CD4-positive, alpha-beta T cell treated with Interleukin-15 for 4 hours (primary cell): ENCODE measurements around the gene SCYGR3.

Experiments
- DNase-seq: peaks from one replicate; pipeline ENCODE4 v3.0.0-alpha.2; 2020; ENCODE audit warnings: low spot score

The SCYGR3 gene, protein sequence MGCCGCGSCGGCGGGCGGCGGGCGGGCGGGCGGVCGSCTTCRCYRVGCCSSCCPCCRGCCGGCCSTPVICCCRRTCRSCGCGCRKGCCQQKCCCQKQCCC

DNA sequence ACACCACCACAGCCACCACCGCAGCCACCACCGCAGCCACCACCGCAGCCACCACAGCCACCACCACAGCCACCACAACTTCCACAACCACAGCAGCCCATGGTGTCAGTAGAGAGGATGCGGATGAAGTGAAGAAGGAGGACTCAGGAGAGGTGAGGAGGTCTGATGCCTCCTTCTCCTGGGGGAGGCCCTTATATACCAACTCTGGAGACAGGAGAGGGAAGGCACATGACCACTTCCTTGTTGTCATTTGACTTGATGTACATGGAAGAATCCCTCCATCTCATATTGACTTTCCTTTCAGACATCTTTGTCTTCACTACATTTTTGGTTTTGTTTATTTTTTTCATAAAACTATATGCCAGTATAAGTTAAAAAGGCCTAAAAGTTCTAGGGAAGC, at the start of gene SCYGR3:
SCYGR3 (minus strand) TSS at position 101 of the 400 bp plus-strand sequence; CDS start at position 101, 0 bp downstream.
- no peak for DNase-seq

DNA sequence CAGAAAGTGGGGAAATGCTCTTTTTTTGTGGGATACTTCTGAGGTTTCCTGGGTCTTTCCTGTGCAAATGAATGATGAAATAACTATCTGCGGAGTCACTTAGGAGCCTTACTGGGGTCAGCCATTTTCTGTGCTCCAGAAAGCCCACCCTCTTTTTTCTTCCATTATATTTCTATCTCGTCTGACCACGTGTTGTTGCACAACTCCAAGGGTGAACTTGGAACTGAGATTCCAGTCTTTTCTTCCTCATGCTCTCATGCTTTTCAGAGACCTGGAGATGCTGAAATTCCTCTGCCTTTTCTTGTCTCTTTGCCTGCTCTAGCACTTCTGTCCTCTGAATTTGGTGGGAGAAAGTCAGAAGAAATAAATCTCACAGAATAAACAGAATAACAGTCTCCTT, 47.2 kb upstream of the SCYGR3 start:
- no peak for DNase-seq

DNA sequence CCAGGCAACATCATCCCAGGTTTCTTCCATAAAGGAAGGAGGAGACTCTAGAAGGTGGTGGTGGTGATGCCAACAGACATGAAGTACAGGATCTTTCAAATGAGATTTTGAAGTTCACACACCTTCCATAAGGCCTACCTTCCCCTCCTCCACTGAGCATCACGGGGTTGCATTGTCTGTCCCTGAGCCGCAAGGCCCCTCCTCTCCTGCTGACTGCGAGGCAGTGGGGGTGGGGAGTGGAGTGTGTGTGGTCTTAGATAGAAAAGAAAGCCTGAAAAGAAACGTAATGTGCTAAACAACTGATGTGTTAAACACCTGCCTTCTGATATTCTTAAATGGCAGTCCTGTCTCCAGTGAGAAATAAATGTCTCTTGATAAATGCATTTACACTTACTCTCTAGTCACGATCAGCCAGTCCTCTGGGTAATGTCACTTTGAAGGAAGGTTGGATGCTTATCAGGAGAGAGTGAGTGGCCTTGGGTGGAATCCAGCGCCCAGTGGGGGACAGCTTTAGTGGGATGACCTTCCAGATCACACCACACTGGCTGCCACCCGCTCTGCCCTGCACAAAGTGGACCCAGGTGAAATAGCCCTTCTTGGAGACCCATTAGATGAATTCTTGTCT, 46.5 kb upstream of the SCYGR3 start:
- DNase-seq: no peak

DNA sequence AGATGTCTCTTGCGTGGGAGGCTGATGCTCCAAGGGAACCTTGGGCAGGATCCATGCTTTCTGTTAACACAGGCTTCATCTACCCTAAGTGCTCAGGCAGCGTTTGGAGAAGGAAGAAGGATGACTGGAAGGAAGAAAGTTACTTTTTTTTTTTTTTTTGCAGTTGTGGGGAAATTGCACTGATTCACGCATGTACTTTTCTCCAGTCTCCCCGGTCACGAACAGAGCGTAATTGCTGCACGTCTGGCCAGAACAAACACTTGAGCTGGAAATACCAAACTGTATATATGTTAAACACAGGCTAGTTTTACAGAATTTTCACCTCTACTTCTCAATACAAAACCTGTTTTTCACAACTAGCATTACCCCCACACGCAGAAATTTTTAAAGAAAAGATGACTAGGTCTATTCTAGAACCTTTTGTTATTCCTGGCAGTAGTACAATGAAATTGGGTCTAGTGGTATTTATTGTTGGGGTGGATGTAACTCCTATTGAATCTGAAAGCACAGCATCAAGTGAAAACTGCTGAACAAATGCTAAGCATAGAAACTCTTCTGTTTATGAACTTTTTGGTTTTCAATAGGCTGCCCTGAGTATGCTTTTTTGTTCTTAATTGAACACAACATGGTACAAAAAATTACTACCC, 42.7 kb upstream of the SCYGR3 start:
- DNase-seq: no peak

DNA sequence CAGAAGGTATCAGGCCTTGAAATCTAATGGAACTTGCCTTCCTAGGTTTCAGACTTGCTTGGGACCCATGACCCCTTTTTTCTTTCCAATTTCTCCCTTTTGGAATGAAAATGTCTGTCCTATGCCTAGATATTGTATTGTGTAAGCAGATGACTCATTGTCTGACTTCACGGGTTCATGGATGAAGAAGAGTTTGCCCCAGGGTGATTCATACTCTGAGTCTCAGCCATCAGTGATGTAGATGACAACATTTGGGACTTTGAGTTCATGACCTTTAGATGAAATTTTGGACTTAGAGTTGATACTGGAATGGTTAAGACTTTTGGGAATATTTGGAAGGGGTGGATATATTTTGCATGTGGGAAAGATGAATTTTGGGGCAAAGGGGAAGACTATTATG, 40.8 kb upstream of the SCYGR3 start:
- DNase-seq: no peak

DNA sequence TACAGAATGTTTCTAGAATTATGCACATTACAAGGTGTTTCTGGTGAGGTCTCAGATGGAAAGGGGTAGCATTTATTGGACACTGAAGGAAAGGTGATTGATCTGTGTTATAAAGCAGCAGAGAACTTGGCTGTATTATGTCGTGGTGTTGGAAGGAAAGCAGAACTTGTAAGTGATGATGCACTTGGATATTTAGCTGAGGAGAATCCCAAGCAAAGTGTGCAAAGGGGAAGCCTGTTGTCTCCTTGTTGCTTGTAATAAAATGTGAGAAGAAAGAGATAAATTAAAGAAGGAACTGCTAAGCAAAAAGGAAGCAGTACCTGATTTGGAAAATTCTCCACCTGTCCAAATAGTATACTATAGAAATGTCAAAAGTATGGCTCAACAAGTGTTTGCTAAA, 39.8 kb upstream of the SCYGR3 start:
- DNase-seq: no peak

DNA sequence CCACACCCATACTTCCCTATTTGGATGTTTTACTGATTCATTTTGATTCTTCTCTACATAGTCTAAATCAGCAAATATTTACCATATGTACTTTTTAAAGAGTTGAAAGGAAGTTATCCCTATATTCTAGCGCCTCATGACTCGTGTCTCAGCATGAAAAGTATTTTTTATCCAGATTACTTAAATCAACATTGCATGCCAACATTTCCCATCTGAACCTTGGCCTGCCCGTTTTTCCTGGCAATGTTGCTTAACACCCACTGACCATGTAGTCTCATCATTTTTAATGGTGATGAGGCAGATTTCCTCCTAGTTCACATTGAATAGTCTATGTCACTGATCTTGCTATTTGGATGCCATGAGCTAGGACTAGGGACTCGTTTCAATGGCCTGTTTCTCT, 38.8 kb upstream of the SCYGR3 start:
- no peak for DNase-seq

DNA sequence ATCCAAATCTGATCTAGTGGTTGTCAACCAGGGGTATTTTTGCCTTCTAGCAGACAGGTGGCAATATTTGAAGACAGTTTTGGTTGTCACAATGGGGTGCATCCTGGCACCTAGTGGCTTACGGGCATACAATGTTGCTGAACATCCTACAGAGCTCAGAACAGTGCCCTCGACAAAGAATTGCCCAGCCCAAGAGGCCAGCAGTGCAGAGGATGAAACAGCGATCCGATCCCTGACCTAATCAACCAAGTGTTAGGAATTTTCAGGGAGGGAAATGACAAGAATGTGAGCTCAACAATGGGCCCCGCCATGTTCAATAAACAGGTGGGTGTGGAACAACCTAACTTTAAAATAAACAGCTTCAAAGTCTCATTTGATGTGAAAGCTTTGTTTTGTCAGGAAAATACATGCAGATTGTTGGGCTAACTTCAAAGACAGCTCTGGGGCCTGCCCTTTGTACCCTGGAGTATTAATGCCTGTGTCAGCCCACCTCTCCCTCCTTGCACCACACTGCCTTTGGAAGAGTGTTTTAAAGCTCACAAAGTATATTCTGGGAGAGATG, 29.4 kb upstream of the SCYGR3 start:
- no peak for DNase-seq

DNA sequence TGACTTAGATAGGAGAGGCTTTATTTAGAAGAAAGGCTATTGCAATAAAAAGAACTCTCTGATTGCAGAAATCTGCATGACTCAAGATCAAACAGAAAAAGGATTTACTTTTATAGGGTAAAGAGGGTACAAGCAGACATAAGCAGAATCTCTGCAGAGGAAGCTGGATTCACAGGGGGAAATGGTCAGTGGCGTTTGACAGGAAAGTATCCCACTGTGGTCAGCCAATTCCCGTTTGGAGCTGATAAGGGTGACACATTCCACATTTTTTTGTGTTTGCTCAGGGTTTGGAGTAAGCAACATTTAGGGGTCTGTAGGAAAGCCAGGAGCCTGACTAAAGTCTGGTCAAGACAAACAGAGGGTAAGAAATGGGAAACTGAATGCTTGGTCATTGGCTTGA, 28.0 kb upstream of the SCYGR3 start:
- DNase-seq: no peak

DNA sequence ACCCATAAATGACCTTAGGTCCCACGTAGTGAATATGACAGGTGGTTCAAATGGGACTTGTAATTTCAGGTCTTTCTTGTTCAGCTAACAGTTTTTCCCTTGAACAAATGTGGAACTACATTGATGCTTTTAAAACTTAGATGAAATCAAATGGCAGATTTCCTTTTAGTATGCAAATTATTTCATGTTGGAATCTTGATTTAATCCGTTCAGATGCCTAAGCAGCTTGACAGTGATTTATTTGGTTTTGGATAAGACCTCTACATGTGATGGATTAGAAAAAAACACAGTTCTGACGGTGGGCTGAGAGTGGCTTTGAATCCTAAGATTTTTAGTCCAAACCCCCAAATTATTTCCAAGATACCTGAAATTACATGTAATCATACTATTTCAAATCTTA, 19.6 kb upstream of the SCYGR3 start:
- DNase-seq: no peak

DNA sequence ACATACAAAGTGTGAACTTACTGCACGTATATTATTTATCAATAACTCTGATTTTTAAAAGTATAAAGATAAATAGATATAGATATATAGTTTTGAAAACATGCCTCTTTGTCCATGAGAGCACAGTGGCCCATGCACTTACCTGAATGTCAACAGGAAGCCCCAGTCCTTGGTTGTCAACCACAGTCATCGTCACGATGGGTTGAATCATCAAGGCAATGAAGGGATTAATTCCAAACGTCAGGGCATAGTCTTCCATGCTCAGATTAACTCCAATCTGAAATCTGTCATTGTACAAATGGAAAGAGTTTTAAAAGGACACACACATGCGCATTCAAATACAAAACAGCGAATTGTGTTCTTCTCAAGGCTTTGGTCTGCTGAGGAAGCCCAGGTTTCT, 18.2 kb upstream of the SCYGR3 start:
- DNase-seq: no peak

DNA sequence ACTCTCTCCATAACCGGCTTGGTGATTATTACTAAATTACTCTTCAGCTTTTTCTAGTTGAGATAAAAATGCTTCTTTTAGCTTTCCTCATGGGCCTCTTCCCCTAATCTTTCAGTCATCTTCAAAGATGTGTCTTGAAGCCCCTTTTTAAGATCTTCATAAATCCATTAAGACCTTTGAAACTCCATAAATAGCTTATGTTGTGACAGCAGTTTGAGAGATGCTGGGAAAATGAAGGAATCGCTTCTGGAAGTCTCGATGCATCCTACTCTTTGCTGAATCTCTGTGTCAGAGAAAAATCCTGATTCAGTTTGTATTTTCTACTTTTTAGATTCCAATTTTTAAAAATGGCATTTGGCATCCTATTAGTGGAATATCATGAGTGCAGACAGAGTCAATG, 15.7 kb upstream of the SCYGR3 start:
- no peak for DNase-seq

DNA sequence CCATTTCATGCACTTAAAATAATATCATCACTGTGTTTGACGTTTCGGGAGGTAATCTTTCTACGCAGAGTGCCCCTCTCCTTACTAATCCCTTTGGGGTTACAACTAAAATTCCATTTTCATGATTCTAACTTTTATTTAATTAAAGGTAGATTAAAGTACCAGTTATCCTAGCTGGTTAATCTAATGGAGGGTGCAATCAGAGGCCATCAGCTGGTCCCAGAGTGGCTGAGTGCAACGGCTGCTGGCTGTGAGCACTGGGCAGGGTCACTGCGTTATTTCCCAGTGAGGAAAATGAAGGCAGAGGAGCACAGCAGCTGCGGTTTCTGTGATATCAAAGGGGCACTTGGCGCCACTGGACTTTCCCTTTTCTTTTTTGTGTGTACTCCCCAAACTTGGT, 14.8 kb upstream of the SCYGR3 start:
- no peak for DNase-seq

DNA sequence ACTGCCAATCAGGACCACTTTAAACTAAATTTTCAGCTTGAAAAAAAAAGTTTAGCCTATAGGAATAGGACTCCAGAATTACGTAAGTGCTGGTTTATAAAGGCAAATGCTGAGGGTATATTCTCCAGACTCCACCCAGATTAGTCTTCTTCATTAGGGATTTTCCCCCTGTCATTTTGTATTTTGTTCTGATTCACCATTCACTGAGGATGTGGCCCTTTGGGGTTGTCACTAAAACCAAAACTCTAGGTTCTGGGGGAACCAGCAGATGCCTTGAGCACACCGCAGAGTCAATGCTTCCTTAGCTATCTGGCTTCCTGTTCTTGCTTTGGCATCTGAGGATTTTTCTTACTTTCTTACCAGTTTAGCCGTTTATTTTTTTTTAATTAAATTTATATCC, 13.1 kb upstream of the SCYGR3 start:
- DNase-seq: no peak

DNA sequence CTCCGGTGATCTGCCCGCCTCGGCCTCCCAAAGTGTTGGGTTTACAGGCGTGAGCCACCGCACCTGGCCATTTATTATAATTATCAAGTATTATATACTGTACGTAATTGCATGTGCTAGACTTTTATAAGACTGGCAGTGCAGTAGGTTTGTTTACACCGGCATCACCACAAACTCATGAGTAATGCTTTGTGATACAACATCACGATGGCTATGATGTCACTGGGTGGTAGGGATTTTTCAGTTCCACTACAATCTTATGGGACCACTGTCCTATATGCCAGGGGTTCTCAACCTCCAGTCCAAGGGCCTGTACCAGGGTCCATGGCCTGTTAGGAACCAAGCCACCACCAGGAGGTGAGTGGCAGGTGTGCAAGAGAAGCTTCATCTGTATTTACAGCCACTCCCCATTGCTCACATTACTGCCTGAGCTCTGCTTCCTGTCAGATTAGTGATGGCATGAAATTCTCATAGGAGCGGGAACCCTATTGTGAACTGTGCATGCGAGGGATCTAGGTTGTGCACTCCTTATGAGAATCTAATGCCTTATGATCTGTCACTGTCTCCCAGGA, 12.0 kb upstream of the SCYGR3 start:
- no peak for DNase-seq

DNA sequence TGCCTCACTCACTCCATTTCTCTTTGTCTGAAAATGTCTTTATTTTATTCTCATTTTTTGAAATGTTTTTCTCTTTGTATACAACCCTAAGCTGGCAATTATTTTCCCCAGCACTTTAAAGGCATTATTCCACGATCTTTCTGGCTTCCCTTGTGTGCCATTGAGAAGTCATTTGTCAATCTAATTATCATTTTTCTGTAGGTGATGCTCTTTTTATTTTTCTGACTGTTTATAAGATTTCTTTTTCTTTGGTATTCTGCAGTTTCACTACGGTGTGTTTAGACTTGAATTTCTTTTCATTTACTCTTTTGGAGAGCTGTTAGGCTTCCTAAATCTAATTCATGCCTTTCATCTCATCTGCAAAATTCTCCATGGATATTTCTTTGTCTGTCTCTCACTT, 10.8 kb upstream of the SCYGR3 start:
- no peak for DNase-seq

DNA sequence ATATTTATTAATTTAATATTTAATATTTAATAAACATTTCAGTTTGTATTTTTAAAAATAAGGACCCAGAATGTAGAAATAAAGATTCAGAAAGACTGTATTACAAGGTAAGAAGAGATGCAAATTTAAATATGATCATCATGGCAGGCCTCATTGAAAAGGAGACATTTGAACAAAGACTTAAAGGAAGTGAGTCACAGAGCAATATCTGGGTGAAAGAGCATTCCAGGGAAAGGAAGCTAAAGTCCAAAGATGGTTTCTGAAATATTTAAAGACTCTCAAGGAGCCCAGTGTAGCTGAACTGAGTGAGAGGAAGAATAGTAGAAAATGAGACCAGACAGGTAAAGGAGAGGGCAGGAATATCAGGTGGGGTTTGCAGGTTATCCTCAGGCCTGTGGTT, 8.6 kb upstream of the SCYGR3 start:
- DNase-seq: no peak

DNA sequence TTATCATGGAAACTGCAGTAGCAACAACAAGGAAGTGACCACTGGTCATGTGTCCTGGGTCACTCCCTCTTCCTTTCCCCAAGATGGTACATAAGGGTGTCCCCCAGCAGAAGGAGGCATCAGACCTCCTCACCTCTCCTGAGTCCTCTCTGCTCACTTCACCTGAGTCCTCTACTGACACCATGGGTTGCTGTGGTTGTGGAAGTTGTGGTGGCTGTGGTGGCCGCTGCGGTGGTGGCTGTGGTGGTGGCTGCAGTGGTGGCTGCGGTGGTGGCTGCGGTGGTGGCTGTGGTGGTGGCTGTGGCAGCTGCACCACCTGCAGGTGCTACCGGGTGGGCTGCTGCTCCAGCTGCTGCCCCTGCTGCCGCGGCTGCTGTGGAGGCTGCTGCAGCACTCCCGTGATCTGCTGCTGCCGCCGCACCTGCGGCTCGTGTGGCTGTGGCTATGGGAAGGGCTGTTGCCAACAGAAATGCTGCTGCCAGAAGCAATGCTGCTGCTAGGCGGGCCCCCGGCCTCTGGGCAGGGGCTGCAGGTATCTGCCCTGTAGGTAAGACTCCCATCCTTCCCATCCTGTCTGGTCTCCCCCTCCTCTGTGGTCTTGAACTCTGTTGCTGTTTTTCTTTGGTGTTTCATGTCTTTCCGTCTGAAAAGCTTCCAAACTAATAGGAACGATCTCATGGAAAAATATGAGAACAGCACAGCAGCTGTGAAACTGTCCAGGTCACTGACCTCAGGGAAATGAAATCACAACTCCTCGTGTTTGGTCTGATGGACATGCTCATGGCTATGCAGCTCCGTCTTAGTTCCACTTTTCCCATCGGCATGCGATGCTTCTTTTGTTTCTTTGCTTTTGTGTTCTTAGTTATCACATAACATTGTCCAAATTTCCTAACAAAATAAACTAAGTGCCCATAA, 2.9 kb upstream of the SCYGR3 start, which contains the start of gene SCYGR4:
SCYGR4 (plus strand) TSS at position 183 of the 915 bp plus-strand sequence; CDS start at position 183, 0 bp downstream.
- no peak for DNase-seq

DNA sequence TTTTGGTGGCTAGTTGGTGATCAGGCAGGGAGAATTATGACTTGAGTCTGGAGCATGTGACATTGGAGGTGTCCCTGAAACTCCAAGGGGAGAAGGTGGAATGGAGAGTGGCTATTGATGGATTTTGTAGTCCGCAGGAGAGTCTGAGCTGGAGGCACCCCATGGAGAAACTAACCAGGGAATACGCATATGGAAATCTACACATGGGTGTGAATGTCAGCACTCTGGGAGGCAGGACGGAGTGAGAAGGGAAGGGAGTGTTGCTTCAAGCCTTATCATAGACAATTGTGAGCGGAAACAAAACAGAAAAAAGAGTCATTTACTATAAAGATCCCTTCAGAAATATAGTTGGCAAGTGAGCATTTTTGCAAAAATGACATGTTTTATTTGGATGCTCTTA, 2.0 kb upstream of the SCYGR3 start:
- DNase-seq: no peak

DNA sequence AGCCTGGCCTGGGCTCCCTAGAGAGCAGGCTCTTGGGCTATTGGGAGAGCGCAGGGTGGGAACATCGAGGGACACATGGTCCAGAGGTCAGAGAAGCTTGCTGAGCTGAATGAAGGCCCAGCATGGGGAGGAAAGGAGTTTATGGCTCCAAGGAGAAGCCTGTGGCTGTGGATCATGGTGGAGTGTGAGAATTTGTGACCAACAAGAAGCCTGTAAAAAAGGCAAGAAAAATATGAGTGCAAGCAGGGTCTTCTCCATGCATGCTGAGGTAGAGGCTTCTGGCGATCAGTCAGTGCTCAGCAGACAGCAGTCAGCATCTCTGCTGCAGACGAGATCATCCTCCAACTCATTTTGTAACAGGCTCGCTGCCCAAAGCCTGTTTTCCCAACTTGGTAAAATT, 1.3 kb upstream of the SCYGR3 start:
- DNase-seq: no peak

DNA sequence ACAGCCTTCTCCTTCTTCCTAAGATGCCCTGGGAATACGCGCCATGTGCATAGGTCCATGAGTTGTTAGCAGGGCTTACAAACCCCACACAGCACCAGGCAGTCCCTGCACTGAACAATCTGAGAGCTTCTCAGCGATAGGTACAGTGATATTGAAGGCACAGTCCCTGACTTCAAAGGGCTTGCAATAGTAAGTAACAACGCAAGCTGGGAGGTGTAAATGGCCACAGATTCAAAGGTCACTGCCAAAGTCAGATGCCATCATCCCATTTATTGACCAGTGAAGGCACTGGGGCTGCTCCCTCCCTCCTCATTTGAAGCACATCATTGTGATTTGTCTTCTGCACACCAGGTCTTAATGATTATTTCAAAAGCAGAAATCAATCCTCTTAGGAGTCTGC, 541 bp upstream of the SCYGR3 start:
- no peak for DNase-seq

DNA sequence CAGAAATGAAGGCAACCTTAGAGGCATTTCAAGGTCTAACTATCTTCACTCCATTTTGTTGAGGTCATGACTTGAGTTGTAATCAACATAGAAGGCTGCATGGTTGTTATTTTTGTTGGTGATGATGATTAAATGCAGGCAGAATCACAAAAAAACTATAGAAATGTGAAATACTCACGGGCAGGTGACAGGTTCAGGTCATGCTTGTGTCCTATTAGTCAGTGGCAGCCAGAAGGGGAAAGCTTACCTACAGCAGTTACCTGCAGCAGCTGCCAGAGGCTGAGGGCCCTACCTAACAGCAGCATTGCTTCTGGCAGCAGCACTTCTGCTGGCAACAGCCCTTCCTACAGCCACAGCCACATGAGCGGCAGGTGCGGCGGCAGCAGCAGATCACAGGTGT, 394 bp downstream of the SCYGR3 start:
- DNase-seq: no peak
